Epithelial cell of esophagus (primary cell): ENCODE data around the gene TBC1D19.
"Not testable (repeated sequence)": the region's sequence is repeated elsewhere in the genome, so short reads cannot be mapped to it uniquely, and the experiment has no call there.

Source experiments
- DNase-seq: peaks from one replicate; pipeline ENCODE4 v3.0.0; 2010; ENCODE audit warnings: low read depth
- H3K4me3 ChIP-seq: 2 replicates; pipeline ENCODE4 v1.5.1; 2011; ENCODE audit warnings: mild to moderate bottlenecking, low read length, control low read depth
- TF ChIP-seq, protein P1 (sequence below): IDR thresholded peaks from 2 replicates; pipeline ENCODE4 v1.5.1; 2011; ENCODE audit warnings: low read depth, mild to moderate bottlenecking, low read length, control low read depth, inconsistent platforms; ENCODE audit not compliant: insufficient read depth; ENCODE audit errors: missing control alignments

TBC1D19 gene

DNA sequence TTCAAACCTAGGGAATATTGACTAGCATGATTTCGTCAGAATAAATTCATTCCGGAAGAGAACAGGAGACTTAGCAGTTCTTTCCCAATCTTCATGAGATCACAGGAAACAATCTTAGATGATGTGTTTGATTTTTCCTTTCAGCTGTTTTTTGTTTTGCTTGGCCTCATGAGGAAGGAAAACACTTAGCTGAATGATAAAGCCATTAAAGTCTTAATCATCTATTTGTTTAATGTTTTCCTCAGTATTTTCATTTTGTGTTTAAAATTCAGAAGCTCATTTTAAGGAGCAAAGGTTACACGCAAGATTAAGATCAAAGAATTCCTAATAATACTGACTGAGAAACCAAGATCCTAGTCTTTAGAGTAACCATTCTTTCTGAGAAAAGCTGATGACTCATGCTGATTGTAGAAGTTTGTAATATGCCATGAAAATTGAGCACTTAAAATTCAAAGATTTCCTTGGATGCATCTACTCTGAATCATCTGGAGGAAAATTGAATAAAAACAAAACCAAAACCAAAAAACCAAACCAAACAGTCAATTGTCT, 15.4 kb upstream of the TBC1D19 start:
- H3K4me3 ChIP-seq: no peak overlapping the region
- TF ChIP-seq, protein P1, sequence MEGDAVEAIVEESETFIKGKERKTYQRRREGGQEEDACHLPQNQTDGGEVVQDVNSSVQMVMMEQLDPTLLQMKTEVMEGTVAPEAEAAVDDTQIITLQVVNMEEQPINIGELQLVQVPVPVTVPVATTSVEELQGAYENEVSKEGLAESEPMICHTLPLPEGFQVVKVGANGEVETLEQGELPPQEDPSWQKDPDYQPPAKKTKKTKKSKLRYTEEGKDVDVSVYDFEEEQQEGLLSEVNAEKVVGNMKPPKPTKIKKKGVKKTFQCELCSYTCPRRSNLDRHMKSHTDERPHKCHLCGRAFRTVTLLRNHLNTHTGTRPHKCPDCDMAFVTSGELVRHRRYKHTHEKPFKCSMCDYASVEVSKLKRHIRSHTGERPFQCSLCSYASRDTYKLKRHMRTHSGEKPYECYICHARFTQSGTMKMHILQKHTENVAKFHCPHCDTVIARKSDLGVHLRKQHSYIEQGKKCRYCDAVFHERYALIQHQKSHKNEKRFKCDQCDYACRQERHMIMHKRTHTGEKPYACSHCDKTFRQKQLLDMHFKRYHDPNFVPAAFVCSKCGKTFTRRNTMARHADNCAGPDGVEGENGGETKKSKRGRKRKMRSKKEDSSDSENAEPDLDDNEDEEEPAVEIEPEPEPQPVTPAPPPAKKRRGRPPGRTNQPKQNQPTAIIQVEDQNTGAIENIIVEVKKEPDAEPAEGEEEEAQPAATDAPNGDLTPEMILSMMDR: no peak
- peak; percentile 61 for DNase-seq

DNA sequence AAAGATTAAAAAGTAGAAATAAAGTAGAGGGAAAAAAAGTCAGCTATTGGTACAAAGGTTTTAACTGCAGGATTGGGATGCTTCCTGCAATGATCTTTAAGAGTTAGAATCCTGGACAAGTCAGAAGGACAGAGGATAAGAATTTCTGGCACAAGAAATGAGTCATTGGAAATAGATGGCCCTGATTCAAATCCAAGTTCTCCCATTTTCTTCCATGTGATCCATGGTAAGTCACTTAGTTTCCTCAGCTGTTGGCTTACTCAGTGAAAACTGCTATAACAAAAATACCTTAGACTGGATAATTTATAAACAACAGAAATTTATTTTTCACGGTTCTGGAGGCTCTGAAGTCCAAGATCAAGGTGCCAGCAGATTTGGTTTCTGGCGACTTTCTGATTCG, 13.3 kb upstream of the TBC1D19 start:
- TF ChIP-seq, protein P1: no peak
- no peak overlapping the region for H3K4me3 ChIP-seq
- DNase-seq: no peak

DNA sequence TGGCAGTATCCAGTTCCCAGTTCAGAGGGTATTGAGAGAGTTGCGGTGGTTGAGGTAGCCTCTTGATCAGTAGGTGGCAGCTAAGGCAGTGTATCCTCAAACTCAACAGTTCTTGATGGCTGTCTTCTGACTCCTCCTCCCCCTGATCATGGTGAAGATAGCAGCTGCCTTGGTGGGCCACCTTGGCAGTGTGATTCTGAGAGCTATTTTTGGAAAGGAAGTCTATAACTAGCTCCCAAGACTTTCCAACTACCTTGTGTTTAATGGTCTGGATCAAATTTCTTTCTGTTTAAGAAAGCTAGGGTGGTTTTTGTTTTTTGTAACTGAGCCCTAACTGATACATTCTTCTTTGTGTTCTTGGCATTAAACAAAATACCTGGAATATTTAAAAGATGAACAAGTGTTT, 10.5 kb upstream of the TBC1D19 start:
- no peak overlapping the region for H3K4me3 ChIP-seq
- TF ChIP-seq, protein P1: no peak
- no peak for DNase-seq

DNA sequence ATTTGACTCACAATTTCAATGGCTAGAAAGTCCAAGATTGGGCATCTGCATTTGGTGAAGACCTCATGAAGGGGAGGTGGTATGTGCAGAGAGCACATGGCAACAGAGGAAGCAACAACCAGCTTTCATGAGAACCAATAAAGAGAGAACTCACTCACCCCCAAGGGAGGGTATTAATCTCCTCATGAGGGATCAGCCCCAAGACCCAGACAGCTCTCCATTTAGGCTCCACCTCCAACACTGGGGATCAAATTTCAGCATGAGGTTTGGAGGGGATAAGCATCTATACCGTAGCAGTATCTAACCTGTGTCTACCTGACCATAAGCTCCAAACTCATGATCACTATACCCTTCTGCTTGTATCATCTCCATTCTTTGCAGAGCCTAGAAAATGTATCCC, 9.3 kb upstream of the TBC1D19 start:
- H3K4me3 ChIP-seq: no peak overlapping the region
- TF ChIP-seq, protein P1: no peak
- DNase-seq: no peak

DNA sequence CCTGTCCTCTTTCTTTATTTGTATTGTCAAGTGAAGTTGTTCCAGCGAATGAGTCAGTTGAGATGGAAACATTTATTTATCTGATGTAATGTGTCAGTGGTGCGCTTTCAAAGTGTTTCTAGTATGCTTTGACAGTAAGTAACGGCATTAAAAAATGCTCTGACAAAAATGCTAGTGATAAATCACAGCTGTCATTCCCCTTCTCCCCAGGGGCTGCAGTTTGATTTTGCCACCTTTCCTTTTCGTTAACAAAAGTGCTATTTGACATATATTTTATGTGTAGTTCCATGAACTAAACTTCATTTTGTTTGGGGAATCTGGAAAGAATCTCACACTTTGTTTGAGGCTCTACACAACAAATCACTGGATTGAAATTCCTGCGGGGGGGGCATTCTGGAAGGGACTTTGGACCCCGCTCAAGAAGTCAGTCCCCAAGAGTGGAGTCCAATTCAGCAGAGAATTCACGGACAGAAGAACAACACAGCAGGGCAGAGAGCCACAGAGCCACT, 7.6 kb upstream of the TBC1D19 start:
- DNase-seq: no peak
- TF ChIP-seq, protein P1: no peak
- H3K4me3 ChIP-seq: no peak overlapping the region

DNA sequence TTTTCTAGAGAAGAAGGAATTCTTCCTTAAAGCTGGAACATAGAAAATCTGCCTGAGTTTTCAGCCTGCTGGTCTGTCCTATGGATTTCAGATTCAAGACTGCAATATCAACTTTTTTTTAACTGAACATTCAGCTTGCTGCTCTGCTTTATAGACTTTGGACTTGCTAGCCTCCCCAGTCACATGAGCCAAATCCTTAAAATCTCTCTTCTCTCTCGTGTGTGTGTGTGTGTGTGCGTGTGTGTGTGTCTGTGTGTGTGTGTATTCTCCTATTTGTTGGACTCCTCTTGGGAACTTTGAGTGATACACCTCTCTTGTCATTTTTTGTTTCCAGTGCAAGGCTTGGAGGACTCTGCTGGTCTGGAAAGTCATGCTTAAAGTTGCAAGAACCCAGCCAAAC, 6.8 kb upstream of the TBC1D19 start:
- no peak for DNase-seq
- H3K4me3 ChIP-seq: no peak overlapping the region
- TF ChIP-seq, protein P1: no peak

DNA sequence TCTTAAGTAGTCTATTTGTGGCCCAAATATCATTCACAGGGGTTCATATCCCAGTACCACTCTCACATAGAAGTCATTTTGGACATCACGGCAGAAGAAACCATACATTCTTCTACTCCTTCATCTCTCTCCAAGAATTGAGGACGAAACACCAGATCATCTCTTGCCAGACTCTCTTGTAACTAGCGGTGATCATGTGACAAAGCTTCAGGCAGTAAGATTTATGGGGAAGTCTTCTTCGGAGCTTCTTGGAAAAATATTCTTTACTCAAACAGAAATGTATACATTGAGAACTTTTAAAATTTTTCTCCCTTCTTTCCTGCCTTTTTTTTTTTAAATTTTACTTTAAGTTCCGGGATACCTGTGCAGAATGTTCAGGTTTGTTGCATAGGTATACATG, 4.7 kb upstream of the TBC1D19 start:
- TF ChIP-seq, protein P1: no peak
- H3K4me3 ChIP-seq: no peak overlapping the region
- no peak for DNase-seq

DNA sequence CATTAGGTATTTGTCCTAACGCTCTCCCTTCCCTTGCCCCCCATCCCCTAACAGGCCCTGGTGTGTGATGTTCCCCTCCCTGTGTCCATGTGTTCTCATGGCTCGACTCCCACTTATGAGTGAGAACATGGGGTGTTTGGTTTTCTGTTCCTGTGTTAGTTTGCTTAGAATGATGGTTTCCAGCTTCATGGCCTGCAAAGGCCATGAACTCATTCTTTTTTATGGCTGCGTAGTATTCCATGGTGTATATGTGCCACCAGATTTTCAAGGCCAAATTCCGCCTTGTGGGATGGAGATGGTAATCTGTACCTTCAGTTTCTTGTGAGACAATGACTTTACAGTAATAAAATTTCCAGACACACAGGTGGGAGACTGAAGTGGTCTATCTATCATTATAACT, 2.5 kb upstream of the TBC1D19 start:
- DNase-seq: not testable (repeated sequence)

More for the DNA sequence above, 2.5 kb upstream of the TBC1D19 start:
- H3K4me3 ChIP-seq: not testable (repeated sequence)
